NOMO-1 treated with dmso at 0.1 percent for 144 hours (cell line): ENCODE data around the gene RPL35.

Experiments used
- DNase-seq: peaks from one replicate; lab custom pipeline; 2025; ENCODE audit not compliant: unreplicated experiment; lab: John Stamatoyannopoulos, UW

The RPL35 gene

DNA sequence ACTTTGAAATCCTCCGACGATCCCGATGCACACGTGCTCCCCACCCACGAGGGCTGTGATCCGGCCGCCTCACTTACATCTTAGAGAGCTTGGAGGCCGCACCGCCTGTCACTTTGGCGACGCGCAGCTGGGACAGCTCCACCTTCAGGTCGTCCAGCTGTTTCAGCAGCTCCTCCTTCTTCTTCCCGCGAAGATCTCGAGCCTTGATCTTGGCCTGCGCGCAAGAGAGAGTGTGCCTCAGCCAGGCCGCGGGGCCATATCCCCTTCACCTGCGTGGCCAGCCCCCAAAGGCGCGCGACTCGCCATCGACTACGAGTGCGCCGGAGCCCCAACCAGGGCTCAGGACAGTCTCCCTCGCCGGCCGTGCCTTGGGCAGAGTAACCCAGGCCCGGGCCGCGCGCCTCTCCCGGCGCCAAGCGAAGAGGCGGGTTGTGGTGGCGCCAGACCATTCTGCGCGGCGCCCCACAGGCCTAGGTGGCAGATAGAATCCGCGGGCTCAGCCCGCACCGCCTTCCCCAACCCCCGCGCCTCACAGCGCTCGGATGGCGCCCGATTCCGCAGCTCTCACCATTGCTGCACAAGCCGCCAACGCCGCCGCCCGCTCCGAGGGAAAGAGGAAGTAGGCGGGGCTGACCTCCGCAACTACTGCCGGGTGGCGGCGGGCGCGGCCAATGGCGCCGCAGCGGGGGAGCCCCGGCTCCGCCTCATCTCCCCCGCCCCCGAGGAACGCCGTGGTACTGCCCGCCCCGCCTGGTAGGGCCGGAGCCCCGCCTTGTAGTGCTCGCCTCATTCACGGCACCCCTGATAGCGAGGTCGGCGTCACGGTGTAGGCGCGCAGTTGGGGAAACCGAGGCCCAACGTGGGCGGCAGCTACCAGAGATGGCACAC lies at the start of gene RPL35, which contains the start of gene ARPC5L:
Gene RPL35, minus strand, starts transcription at position 616 of the 888 bp plus-strand sequence. Its CDS starts 45 bp downstream, at position 571.
Gene ARPC5L, plus strand, starts transcription at position 789 of the 888 bp plus-strand sequence. CDS start 7,161 bp downstream, outside the sequence.
- DNase-seq, result peak; percentile 93

DNA sequence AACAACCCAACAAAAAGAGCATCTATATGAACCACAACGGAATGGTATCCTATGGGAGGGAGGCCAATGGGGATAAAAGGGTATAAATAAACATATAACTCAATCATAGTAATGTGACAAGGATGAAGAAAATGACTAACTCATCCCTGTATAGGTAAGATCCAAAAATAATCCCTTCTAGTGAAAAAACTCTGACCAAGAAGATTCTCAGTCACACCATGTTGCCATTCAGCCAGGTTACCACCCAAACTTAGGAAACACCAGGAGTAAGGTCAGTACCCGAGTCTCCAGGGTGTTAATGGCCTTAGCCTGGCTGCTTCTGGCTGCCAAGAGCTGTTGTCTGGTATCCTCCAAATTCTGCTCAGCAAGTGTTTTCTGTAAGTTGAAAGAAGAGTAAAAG lies 46.3 kb upstream of the RPL35 start:
- no peak for DNase-seq

DNA sequence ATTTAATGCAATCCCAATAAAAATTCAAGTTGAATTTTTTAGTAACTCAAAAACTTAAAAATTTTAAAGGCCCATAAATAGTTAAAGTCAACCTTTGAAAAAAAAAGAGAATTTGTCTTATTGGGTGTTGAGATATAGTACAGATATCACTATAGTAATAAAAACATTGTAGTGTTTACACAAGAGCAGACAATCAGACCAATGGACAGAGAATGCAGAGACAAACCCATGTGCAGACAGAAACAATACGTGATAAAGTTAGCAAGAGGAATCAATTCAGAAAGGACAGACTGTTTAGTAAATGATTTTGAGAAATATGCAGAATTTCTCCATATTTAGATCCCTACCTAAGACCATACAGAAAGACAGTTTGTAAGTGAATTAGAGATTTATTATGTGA lies 45.2 kb upstream of the RPL35 start:
- DNase-seq, result no peak

DNA sequence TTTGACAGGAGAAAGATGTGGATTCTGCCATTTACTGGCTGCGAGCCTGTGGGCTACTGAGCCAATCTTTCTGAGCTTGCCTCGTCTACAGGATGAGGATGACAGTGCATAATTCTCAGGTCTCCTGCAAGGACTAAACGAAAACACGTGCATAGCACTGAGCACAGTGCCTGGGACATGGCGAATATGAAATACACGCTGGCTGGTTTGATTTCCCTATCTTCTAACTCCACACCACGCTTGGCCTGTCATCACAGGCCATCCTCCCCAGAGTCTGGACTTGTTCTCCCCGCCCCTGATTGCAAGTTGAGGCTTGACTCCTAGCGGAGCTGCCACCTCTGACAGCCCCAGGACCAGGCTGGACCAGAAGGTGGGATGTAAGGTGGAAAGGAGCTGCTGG lies 38.1 kb upstream of the RPL35 start:
- no peak for DNase-seq

DNA sequence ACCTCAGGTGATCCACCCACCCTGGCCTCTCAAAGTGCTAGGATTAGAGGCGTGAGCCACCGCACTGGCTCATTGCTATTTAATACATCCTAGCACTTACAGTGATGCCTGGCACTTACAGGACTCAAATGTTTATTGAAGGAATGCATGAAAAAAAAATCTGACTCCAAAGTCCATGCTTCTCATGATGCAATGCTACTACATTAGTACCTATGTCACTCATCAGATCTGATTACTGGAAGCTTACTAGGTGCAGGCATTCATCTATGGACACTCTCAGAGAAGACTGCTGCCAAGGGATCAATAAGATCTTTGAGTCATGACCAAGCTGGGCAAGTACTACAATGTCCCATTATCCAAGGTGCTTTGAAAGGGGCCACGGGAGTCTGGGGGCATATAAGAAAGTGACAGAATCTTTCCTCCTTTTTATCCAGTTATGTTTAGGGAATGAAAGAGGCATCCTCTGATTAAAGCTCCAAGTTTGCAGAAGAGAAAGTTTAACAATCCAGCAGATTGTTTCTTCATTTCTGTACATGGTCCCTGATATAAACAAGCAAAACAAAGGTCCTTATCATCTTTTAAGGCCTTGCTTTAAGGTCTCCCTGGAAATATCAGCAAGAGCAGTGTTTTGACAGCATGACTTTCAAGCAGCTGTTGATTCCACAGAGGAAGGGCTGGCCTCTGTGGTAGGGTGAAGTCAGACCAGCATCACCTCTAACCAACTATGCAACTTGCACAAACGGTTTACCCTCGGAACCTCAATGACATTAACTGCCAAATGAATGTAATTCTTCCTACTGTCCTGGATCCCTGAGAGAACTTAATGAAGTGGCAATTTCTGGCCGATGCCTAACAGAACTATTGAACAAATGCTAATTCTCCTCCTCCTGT lies 36.1 kb upstream of the RPL35 start:
- no peak for DNase-seq

DNA sequence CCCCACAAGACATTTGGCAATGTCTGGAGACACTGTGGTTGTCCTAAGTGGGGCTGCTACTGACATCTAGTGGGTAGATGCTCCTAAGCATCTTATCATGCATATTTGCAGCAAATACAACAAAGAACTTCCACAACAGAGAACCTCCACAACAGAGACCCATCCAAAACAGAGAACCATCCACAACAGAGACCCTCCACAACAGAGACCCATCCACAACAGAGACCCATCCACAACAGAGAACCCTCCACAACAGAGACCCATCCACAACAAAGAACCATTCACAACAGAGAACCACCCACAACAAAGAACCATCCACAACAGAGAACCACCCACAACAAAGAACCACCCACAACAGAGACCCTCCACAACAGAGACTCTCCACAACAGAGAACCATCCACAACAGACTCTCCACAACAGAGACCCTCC lies 33.0 kb upstream of the RPL35 start:
- no peak for DNase-seq

DNA sequence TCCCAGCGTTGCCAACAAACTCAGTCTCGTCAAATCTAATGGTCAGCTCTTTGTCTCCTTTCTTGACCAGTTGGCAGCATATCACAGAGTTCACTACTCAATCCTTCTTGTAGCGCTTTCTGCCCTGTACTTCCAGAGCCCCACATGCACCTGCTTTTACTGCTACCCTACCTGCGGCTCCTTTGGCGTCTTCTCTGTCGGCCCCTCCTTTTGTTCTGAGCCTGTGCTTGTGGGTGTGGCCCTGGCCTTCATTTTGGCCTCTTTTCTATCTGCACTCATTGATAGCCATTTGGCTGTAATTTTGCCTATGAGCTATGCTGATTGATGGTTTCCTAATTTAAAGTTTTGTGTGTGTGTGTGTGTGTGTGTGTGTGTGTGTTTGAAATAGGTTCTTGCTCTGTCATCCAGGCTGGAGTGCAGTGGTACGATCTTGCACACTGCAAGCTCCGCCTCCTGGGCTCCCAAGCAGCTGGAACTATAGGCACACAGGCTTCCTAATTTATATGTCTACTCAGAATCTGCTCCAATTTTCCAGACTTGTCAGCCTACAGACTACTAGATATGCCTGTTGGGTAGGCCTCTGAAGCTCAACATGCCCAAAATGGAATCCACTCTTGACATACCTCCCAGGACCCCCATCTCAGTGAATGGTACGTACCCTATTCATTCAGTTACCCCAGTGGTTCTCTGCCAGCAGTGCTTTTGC lies 32.4 kb upstream of the RPL35 start:
- no peak for DNase-seq

DNA sequence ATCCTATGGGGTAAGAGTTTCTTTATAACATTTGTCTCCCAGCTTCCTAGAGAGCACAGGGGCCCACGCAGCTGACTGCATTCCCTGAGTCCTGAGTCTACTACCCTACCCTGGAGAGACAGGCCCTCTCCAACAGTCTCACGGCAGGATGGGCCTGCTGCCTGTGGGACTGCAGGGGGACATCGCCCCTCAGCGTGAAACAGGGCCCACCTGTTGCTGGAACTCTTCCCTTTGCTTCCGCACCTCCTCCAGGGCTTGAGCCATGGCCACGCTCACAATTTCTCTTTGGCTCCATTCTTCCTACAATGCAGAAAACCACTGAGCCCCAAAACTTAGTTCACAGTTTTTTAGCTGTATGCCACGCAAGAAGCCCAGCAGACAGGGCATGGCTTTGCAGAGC lies 28.4 kb upstream of the RPL35 start:
- DNase-seq, result no peak

DNA sequence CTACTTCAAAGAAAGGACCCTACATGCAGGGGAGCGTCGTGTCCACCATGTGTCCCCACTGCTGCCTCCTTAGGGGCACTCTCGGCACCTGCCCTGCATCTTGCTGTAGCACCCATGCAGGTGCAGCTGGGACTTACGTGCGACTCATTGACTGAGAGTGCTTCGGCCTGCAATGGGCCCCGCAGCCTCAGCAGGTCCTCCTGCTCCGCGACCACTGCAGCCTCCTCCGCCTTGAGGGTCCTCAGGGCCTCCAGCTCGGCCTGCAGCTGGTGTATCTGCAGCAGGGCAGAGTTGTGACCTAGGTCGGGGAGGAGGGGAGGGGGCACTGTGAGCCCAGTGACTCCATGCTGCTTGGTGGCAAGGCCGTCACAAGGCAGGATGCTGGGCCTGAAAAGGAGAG lies 27.2 kb upstream of the RPL35 start:
- no peak for DNase-seq

DNA sequence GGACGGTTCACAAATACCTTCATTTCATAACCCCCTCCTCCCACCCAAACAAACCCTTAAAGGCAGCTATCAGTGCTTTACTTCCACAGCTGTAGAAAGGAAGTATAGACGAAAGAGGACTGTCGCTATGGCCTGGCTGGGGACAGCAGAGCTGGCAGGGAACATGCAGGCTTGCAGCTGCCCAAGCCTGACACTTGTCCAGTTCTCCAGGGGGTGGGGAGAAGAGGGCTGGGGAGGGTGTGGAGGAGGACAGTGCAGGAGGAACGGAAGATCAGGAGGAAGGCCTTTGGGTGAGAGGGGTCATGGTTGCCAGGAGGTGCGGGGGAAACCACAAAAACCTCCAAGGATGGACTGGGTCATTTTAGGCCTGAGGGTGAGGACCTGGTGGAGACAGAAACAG lies 26.1 kb upstream of the RPL35 start:
- no peak for DNase-seq

DNA sequence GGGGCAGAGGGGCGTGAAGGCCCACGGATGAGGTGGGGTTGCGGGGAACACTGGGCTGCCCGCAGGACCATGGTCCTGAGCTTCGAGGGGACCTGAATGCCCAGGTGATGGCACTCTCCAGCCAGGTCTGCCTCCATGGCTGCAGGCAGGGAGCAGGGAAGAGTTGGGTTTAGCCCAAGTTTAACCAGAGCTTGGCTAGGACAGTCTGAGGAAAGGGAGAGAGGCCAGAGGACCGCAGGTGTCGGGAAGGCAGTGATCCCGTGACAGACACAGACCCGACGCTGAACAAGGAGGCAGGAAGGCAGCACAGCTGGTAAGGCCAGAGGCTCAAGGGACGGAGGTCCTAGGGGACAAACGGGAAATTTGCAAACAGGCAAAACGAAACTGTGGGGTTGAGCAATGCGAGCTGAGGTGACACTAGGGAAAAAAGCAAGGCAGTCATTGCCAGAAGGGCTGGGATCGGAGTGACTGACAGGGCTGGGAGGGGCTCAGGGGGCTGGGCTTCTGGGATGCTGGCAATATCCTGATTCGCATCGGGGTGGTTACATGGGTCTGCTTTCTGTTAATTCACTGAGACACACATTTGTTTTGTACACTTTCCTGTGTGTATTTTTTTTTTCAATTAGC lies 25.2 kb upstream of the RPL35 start:
- no peak for DNase-seq

DNA sequence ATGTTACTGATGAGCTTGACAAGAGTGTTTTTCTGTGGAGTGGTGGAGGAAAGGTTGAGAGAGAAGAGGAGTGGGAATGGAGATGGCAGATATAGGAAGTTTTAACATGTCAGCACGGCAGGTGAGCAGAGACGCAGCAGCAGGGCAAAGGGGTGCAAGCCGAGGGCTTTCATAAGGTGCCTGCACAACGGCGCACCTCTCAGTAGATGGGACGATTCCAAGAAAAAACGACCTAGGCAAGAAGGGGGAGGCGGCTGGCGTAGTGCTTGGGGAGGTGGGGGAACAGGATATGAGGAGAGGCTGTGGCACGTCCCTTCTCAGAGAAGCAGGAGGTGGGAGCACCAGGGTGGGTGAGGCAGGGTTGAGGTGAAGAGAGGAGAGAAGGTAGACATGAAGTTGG lies 24.7 kb upstream of the RPL35 start:
- no peak for DNase-seq

DNA sequence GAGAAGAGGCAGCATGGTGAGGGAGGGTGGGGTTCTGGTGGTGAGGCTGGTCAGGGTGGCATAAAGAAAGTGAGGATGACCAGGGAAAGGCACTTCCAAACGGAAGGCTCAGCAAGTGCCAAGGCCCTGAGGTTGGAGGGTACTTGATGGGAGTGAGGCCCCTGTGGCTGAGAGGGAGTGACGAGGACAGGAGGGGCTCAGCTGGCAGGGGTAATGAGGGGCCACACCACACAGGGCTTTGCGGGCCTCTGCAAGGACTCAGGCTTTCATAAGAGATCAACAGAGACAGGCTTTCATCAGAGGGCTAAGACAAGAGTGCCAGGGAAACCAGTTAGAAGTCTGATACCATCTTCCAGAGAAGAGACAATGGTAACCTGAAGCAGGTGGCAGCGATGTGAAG lies 23.8 kb upstream of the RPL35 start:
- no peak for DNase-seq

DNA sequence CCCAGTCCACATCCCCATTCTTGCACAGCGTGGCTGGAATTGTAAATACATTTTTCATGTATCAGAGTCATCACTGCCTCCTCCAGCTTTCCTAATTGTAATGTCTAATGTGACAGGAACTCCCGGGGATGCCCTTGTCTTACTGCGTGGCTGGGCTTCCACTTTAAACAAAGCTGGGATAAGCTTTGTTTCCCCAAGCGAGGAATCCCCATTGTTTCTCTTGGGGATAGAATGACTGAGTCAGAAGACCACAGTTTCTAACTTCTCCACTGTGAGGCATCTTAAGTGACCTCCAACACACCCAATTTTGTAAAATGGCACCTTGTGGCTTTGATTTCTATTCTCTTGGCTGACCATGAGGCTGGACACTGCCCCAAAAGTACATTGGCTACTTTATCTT lies 22.6 kb upstream of the RPL35 start:
- DNase-seq, result no peak

DNA sequence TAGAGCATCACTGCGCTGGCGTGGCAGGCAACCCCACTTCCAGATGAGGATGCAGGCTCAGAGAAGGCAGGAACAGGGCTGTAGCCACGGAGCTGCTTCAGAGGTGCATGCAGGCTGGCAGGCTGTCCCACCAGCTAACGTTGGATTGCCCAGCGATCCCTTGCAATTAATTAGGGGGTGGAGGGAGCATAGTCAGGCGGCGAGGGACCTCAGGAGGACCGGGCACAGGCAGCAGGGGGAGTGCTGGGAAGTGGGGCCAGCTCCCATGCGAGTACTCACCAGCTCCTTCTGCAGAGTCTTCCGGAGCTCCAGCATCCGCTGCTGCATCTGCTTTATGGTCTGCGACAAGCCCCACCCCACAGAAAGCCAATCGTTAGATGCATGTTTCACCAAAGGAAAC lies 20.5 kb upstream of the RPL35 start:
- DNase-seq, result no peak

DNA sequence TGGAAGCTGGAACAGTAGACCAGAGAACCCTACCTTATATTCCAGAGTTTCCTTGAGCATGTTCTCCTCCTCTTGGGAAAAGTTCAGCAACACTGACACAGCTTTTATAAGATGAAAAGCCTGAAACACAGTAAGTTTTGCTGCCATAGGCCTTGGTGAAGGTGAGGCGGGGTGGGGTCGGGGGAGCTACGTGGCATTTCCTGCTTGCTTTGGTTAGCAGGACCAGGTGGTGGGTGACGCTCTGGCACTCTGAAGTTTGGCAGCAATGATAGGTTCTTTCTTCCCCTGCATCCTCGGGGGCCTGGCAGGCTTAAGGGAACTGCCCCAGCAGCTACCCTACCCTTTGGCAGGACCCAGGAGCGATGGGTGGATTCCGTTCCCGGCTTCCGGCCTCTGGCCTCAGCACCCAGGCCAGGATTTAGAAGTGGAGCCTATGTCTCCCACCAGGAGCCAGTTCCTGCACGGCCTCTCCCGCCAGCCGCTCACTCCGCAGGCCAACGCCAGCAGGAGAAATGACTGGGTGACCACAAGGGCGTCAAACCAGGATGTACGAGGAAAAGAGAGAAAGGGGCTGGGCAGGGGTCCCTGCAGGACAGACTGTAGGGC lies 19.5 kb upstream of the RPL35 start:
- DNase-seq, result no peak

DNA sequence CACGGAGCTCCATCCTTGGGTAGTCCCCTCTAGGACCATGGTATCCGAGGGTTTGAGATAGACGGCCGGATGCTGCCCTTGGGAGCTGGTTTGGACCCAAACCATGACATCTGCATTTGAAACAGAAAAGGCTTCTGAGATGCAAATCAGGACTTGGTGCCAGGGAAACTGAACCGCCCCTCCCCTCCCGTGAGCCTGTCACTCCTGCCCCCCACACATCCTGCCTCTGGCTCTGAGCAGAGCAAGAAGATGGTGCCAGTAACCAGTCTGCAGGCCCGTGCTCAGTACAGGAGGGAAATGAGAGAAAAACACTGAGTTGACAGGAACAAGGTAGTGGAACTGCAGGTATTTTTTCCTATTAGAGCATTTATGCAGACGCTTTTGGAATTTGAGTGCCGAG lies 18.7 kb upstream of the RPL35 start:
- DNase-seq, result no peak

DNA sequence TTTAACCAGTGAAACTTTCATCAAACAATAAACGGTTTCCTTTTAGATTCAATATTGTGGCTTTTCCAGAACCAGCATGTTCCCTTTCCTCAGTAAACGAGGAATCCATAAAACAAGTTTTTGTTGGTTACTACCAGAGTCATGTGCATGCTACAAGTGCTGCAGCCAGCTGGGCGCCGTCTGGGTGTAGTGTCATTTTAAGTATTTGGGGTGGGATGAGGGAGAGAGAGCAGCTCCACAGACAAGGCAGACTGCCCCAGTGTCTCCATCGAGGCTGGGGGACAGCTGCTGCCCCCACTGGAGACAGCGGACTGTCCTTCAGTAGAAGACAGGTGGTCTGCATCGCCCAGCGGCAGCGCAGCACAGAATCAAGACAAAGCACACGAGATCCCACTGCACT lies 17.5 kb upstream of the RPL35 start:
- no peak for DNase-seq

DNA sequence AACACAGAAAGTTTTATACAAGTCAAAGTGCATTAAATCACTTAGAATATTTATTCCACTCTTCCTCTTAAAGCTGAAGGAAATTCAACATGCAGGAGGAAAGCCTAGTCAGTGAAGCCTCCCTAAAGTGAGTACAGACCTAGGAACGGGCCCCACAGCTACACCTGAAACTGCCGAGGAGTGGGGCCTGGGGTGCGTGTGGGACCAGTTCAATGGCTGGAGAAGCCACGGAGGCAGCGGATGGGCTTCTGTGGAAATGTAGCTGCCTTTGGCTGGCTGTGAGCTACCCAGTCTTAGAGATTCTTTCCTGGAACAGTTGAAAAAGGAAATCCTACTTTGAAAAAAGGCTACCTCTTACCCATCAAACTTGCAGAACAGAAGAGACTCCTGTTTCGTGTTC lies 16.8 kb upstream of the RPL35 start:
- no peak for DNase-seq

DNA sequence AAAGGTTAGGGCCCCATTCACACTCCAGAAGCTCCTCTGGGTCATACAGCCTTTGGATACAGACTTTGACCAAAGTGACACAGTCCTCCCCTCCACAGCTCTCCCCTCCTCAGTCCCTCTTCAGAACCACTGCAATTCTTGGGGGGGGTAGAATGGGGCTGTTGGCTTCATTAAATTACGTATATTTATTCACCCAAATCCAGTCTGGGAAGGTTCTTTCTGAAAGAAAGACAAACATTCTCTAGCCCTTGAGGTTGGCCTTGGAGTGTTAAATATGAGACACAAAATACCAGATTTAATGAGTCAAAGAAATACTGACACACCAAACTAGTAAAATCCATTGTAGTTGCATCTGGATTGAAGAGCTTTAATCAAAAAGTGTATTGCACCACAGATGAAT lies 16.3 kb upstream of the RPL35 start:
- no peak for DNase-seq
